Nephron progenitor cell (in vitro differentiated cells): ENCODE data around the gene ERG.

Experiments
- DNase-seq: peaks from one replicate; pipeline ENCODE4 v3.0.0; 2021
- H3K27ac Mint-ChIP-seq: 2 replicates; pipeline ENCODE4 v1.8.0; 2021; ENCODE audit warnings: mild to moderate bottlenecking, moderate library complexity, mixed read lengths
- H3K27me3 Mint-ChIP-seq: 2 replicates; pipeline ENCODE4 v1.8.0; 2021; ENCODE audit warnings: mild to moderate bottlenecking, low read depth, mixed read lengths; ENCODE audit not compliant: poor library complexity
- H3K36me3 Mint-ChIP-seq: 2 replicates; pipeline ENCODE4 v1.8.0; 2021; ENCODE audit warnings: low read depth, mixed read lengths
- H3K4me1 Mint-ChIP-seq: 2 replicates; pipeline ENCODE4 v1.8.0; 2021; ENCODE audit warnings: mixed read lengths
- H3K4me3 Mint-ChIP-seq: 2 replicates; pipeline ENCODE4 v1.8.0; 2021; ENCODE audit warnings: mild to moderate bottlenecking, moderate library complexity, mixed read lengths
- H3K9me3 Mint-ChIP-seq: 2 replicates; pipeline ENCODE4 v1.8.0; 2021; ENCODE audit warnings: mild to moderate bottlenecking, moderate library complexity, mixed read lengths
- CTCF ChIP-seq: fragments of 200-600 bp; sonication (generic); IDR thresholded peaks from 2 replicates; pipeline ENCODE4 v1.5.0; 2021; ENCODE audit warnings: antibody characterized with exemption

The ERG gene

GRCh38 chr21:38472412-38473108, 25.7 kb downstream of the ERG start:
- peaks cover 49% of the 10 kb centered on the region for H3K4me1 Mint-ChIP-seq
- DNase-seq: peak; percentile 19

GRCh38 chr21:38471766-38472165, 26.5 kb downstream of the ERG start:
- no peak for DNase-seq
- TF ChIP-seq CTCF: no peak
- peaks cover 25% of the 10 kb centered on the region for H3K27me3 Mint-ChIP-seq
- H3K9me3 Mint-ChIP-seq: no peaks in the 10 kb centered on the region
- peaks cover 44% of the 10 kb centered on the region for H3K4me1 Mint-ChIP-seq
- H3K27ac Mint-ChIP-seq: no peak overlapping the region
- no peaks in the 10 kb centered on the region for H3K36me3 Mint-ChIP-seq
- H3K4me3 Mint-ChIP-seq: no peak overlapping the region

More at GRCh38 chr21:38472412-38473108, 25.7 kb downstream of the ERG start:
- Mint-ChIP-seq H3K4me3 (peak overlapping the region; percentile 32), H3K27me3 (peaks cover 25% of the 10 kb centered on the region), H3K27ac (no peak overlapping the region), H3K36me3 (no peaks in the 10 kb centered on the region), H3K9me3 (no peaks in the 10 kb centered on the region)
- no peak for TF ChIP-seq CTCF

- Mint-ChIP-seq H3K4me1 (peaks cover 35% of the 10 kb centered on the region), H3K36me3 (no peaks in the 10 kb centered on the region), H3K9me3 (no peaks in the 10 kb centered on the region), H3K4me3 (no peak overlapping the region), H3K27ac (no peak overlapping the region), H3K27me3 (peaks cover 28% of the 10 kb centered on the region)
- no peak for TF ChIP-seq CTCF
- DNase-seq: no peak
Measured at GRCh38 chr21:38470755-38471154, 27.5 kb downstream of the ERG start.

- Mint-ChIP-seq H3K9me3 (no peaks in the 10 kb centered on the region), H3K4me3 (no peak overlapping the region), H3K27ac (no peak overlapping the region), H3K27me3 (peaks cover 35% of the 10 kb centered on the region), H3K36me3 (no peaks in the 10 kb centered on the region), H3K4me1 (peaks cover 24% of the 10 kb centered on the region)
- TF ChIP-seq CTCF: no peak
- DNase-seq: no peak
Measured at GRCh38 chr21:38469642-38470041, 28.6 kb downstream of the ERG start.

- TF ChIP-seq CTCF: no peak
- peaks cover 18% of the 10 kb centered on the region for H3K4me1 Mint-ChIP-seq
- H3K4me3 Mint-ChIP-seq: no peak overlapping the region
- no peaks in the 10 kb centered on the region for H3K9me3 Mint-ChIP-seq
- H3K27ac Mint-ChIP-seq: no peak overlapping the region
- no peak for DNase-seq
- peaks cover 36% of the 10 kb centered on the region for H3K27me3 Mint-ChIP-seq
- H3K36me3 Mint-ChIP-seq: no peaks in the 10 kb centered on the region
Measured at GRCh38 chr21:38468989-38469388, 29.3 kb downstream of the ERG start.

GRCh38 chr21:38467911-38468310, 30.4 kb downstream of the ERG start:
- no peak for TF ChIP-seq CTCF
- H3K4me1 Mint-ChIP-seq: peaks cover 7% of the 10 kb centered on the region
- no peaks in the 10 kb centered on the region for H3K36me3 Mint-ChIP-seq
- peaks cover 30% of the 10 kb centered on the region for H3K27me3 Mint-ChIP-seq
- no peak overlapping the region for H3K27ac Mint-ChIP-seq
- H3K9me3 Mint-ChIP-seq: no peaks in the 10 kb centered on the region
- no peak for DNase-seq
- H3K4me3 Mint-ChIP-seq: no peak overlapping the region
